Fibroblast of lung (primary cell): ENCODE results near the gene STK36. TPM values are rescaled to one million over a fixed set of nuclear protein-coding genes. Genes with fewer than 3 reads are reported as not detected.
"Not testable (repeated sequence)": the region's sequence is repeated elsewhere in the genome, so short reads cannot be mapped to it uniquely, and the experiment has no call there.

ENCODE experiments used
- DNase-seq, 2 donors: peaks; one replicate each; pipeline versions ENCODE4 v3.0.0 to v3.0.0-alpha.2; 2010; ENCODE audit warnings: low read depth in 2 of 2
- H2AFZ ChIP-seq: 2 replicates; pipeline ENCODE4 v1.5.1; 2012; ENCODE audit warnings: low read length, control low read depth, inconsistent platforms
- H3K27ac ChIP-seq: 2 replicates; pipeline ENCODE4 v1.5.1; 2011; ENCODE audit warnings: low read length, control low read depth; ENCODE audit not compliant: insufficient read depth
- H3K27me3 ChIP-seq: 2 replicates; pipeline ENCODE4 v1.5.1; 2011; ENCODE audit warnings: mild to moderate bottlenecking, low read length; ENCODE audit not compliant: control insufficient read depth, insufficient read depth
- H3K36me3 ChIP-seq: 2 replicates; pipeline ENCODE4 v1.5.1; 2011; ENCODE audit warnings: low read length; ENCODE audit not compliant: control insufficient read depth, insufficient read depth
- H3K4me1 ChIP-seq: 2 replicates; pipeline ENCODE4 v1.5.1; 2011; ENCODE audit warnings: low read length; ENCODE audit not compliant: control insufficient read depth, insufficient read depth; ENCODE audit errors: extremely low read depth
- H3K4me2 ChIP-seq: 2 replicates; pipeline ENCODE4 v1.5.1; 2011; ENCODE audit warnings: low read length, control low read depth; ENCODE audit not compliant: insufficient read depth; ENCODE audit errors: extremely low read depth
- H3K4me3 ChIP-seq, 4 experiments: fragments of 200-600 bp in 1 of 4; sonication (generic) in 1 of 4; replicated peaks in 1 of 4; 2 replicates each; pipeline ENCODE4 v1.5.1; 2011 to 2016; ENCODE audit warnings: low read length in 4 of 4, low read depth in 3 of 4, mild to moderate bottlenecking in 3 of 4, control low read depth in 2 of 4, inconsistent platforms in 1 of 4, mixed read lengths in 1 of 4; ENCODE audit not compliant: insufficient read depth in 1 of 4; ENCODE audit errors: control extremely low read depth in 1 of 4
- H3K79me2 ChIP-seq: 2 replicates; pipeline ENCODE4 v1.5.1; 2012; ENCODE audit warnings: mild to moderate bottlenecking, low read length, inconsistent platforms; ENCODE audit not compliant: control insufficient read depth, insufficient read depth
- H3K9ac ChIP-seq: 2 replicates; pipeline ENCODE4 v1.5.1; 2011; ENCODE audit warnings: mild to moderate bottlenecking, low read length, control low read depth; ENCODE audit not compliant: insufficient read depth
- H3K9me3 ChIP-seq: 2 replicates; pipeline ENCODE4 v1.5.1; 2012; ENCODE audit warnings: low read depth, low read length; ENCODE audit not compliant: control insufficient read depth, insufficient read depth
- H4K20me1 ChIP-seq: 2 replicates; pipeline ENCODE4 v1.5.1; 2011; ENCODE audit warnings: low read length; ENCODE audit not compliant: control insufficient read depth, insufficient read depth; ENCODE audit errors: extremely low read depth
- EZH2 ChIP-seq: IDR thresholded peaks from 2 replicates; pipeline ENCODE4 v1.5.1; 2012; ENCODE audit warnings: low read length, control low read depth, mild to moderate bottlenecking; ENCODE audit errors: missing control alignments
- polyA plus RNA-seq, 2 donors: library from polyadenylated mRNA; depleted of rRNA in 1 of 2; stranded (reverse) in 1 of 2; unstranded in 1 of 2; fragments of >200 nt; gene quantifications; 2 replicates each; pipeline ENCODE4 v1.2.1, GENCODE V29; 2011 to 2012; ENCODE audit warnings: missing spikeins in 1 of 2
- total RNA-seq: library from RNA; depleted of rRNA; stranded (reverse); fragments of >200 nt; gene quantifications from 2 replicates; pipeline ENCODE4 v1.2.1, GENCODE V29; 2014
- TF ChIP-seq, protein P1 (sequence below), 2 donors: IDR thresholded peaks in 1 of 2; conservative IDR thresholded peaks in 1 of 2; 1 replicate in 1 of 2; 2 replicates in 1 of 2; pipeline ENCODE4 v1.5.1; 2011 to 2012; ENCODE audit warnings: low read length in 2 of 2, control low read depth in 1 of 2, inconsistent platforms in 1 of 2, low read depth in 1 of 2, mild to moderate bottlenecking in 1 of 2

The STK36 gene
- total and polyA plus RNA-seq, 2 donors (not counting 1 experiment from before 2014, with no cell fraction given), result 21.4 to 36.0 TPM

DNA sequence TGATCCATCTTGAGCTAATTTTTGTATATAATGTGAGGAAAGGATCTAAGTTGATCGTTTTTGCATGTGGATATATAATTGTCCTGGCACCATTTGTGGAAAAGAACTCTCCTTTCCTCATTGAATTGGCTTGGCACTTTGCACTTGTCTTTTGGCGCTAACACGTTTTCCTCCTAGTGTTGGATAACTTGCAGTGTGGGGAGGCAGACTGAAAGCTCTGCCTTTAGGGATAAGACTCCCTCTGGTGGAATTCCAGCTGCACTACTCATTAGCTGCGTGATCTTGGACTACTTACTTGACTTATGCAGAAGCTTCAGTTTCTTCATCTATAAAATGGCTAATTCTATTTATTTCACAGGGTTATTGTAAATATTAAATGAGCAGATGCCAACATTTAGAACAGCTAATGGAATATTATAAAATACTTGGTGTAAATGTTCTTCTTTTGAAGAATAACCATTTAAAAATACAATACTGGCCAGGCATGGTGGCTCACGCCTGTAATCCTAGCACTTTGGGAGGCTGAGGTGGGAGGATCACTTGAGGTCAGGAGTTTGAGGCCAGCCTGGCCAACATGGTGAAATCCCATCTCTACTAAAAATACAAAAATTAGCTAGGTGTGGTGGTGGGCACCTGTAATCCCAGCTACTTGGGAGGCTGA, 15.6 kb downstream of the STK36 start:
- TF ChIP-seq, protein P1, sequence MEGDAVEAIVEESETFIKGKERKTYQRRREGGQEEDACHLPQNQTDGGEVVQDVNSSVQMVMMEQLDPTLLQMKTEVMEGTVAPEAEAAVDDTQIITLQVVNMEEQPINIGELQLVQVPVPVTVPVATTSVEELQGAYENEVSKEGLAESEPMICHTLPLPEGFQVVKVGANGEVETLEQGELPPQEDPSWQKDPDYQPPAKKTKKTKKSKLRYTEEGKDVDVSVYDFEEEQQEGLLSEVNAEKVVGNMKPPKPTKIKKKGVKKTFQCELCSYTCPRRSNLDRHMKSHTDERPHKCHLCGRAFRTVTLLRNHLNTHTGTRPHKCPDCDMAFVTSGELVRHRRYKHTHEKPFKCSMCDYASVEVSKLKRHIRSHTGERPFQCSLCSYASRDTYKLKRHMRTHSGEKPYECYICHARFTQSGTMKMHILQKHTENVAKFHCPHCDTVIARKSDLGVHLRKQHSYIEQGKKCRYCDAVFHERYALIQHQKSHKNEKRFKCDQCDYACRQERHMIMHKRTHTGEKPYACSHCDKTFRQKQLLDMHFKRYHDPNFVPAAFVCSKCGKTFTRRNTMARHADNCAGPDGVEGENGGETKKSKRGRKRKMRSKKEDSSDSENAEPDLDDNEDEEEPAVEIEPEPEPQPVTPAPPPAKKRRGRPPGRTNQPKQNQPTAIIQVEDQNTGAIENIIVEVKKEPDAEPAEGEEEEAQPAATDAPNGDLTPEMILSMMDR (conservative IDR thresholded peaks at IDR 0.05 in 1 of 2, IDR thresholded peaks at IDR 0.05 in 1 of 2; ENCODE audit: low read depth in 1 of 2, low read length in 2 of 2), result peak; percentile 91 to 96
- H2AFZ ChIP-seq, H3K36me3 ChIP-seq, H3K4me3 ChIP-seq, H3K27ac ChIP-seq, H4K20me1 ChIP-seq, H3K9me3 ChIP-seq, H3K4me2 ChIP-seq, H3K9ac ChIP-seq, H3K4me1 ChIP-seq, H3K27me3 ChIP-seq, H3K79me2 ChIP-seq: not testable (repeated sequence)
- peak; percentile 76 to 84 for DNase-seq

DNA sequence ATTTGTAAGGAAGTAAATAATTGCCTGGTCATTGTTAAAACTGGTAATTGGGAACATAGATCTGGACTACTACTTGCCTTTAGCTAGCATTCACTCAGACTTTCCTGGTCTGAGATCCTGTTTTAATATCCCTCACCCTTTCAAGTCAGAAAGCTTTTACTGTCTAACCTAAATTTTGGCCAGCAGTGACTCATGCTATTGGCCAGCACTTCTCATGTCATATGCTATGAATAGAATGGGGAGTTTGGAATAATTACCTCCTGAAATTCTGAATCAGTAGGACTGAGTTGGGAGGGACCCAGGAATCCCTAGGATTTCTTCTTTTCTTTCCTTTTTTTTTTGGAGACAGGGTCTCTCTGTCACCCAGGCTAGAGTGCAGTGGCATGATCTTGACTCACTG, 19.3 kb downstream of the STK36 start:
- no peak for TF ChIP-seq EZH2
- TF ChIP-seq, protein P1 (conservative IDR thresholded peaks at IDR 0.05 in 1 of 2, IDR thresholded peaks at IDR 0.05 in 1 of 2; ENCODE audit: low read depth in 1 of 2, low read length in 2 of 2), result no peak
- H3K79me2 ChIP-seq, result no peaks in the 10 kb centered on the region
- H3K27ac ChIP-seq, result no peak overlapping the region
- H4K20me1 ChIP-seq, result no peaks in the 10 kb centered on the region
- H3K4me2 ChIP-seq, result no peak overlapping the region
- H3K9me3 ChIP-seq, result no peaks in the 10 kb centered on the region
- no peak overlapping the region for H3K9ac ChIP-seq
- H3K4me3 ChIP-seq, result no peak overlapping the region
- H3K4me1 ChIP-seq, result no peaks in the 10 kb centered on the region
- peaks cover 11% of the 10 kb centered on the region for H3K36me3 ChIP-seq
- peak; percentile 29 to 73 for DNase-seq
- no peaks in the 10 kb centered on the region for H3K27me3 ChIP-seq
- no peak overlapping the region for H2AFZ ChIP-seq

DNA sequence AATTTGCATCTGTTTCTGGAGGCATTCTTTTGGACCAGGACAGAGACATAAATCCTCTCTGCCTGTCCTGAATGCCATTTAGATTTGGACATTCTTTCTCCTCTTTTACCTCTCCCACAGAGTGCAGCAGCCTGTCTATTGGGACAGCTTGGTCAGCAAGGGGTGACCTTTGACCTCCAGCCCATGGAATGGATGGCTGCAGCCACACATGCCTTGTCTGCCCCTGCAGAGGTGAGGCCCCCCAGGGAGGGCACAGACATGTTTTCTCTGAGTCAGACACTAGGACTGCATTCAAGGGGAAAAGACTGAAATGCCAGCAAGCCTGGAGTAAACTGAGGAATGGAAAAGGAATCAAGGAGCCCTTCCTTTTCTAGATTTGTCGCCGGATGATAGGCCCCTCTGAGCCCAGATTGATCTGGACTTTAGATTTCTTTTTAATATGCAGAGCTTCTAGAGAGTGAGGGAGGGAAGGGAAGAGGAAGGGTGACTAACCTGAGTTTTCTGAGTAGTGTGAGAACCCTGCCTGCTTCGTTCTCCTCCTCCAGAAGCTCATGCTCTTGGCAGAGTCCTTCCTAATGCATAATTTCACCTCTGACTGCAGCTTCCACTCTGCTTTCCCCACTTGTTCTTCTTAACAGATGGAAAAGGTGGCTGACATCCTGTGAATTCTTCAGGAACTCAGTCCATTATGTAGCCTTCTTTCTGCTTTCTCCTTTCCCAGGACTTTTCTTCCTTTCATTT, 22.7 kb downstream of the STK36 start:
- DNase-seq, result peak in 1 of 2 donors; percentile 44
- no peak overlapping the region for H3K27ac ChIP-seq

More for the DNA sequence above, 22.7 kb downstream of the STK36 start:
- Histone ChIP-seq H3K27me3 (no peaks in the 10 kb centered on the region), H3K36me3 (peaks cover 11% of the 10 kb centered on the region), H3K9ac (no peak overlapping the region), H3K4me3 (no peak overlapping the region), H3K4me2 (no peak overlapping the region), H3K4me1 (no peaks in the 10 kb centered on the region), H3K9me3 (no peaks in the 10 kb centered on the region), H3K79me2 (no peaks in the 10 kb centered on the region), H2AFZ (no peak overlapping the region), H4K20me1 (no peaks in the 10 kb centered on the region)
- no peak for TF ChIP-seq EZH2
- TF ChIP-seq, protein P1 (conservative IDR thresholded peaks at IDR 0.05 in 1 of 2, IDR thresholded peaks at IDR 0.05 in 1 of 2; ENCODE audit: low read depth in 1 of 2, low read length in 2 of 2), result no peak
